ENCODE results near the gene LTB4R. TPM values are rescaled to one million over a fixed set of nuclear protein-coding genes. Genes with fewer than 3 reads are reported as not detected.
"Not testable (repeated sequence)": the region's sequence is repeated elsewhere in the genome, so short reads cannot be mapped to it uniquely, and the experiment has no call there.

The LTB4R gene
- total and polyA plus RNA-seq, 8 donors, result 1.9 to 15.5 (median 2.6) TPM

DNA sequence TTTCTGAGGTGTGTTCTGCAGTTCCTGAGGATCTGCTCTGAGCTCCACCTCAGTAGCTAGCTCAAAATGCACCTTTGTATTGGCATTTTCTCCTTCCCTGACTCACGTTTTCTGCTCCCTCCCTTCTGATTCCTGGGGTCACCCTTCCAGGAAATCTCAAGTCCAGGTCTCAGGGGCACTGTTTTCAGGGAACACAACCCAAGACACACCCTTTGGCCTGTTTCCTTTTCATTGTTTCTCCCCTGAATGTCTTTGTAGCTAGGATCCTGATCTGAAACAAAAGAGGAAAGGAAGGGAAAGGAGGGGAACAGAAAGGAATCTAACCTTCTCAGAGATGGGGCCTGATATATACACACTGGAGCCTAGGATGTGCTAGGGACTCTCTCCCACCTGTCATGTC lies 35.8 kb downstream of the LTB4R start:
- intact Hi-C loops (cut with DNase I), result no loop called here
- H3K4me1 ChIP-seq, result no peaks in the 10 kb centered on the region
- TF ChIP-seq CTCF (IDR thresholded peaks at IDR 0.05), result no peak
- H3K9me3 ChIP-seq, result no peaks in the 10 kb centered on the region
- no peaks in the 10 kb centered on the region for H3K27me3 ChIP-seq
- H3K36me3 ChIP-seq, result no peaks in the 10 kb centered on the region
- no peak for FAIRE-seq
- no peak overlapping the region for H3K4me3 ChIP-seq
- H3K27ac ChIP-seq, result no peak overlapping the region
- WGBS, 2 donors, result 53 to 73% methylated on average over 1 of the region's 1 CpG
- no peak for ATAC-seq
- no peak for DNase-seq

- WGBS, 2 donors, result 93 to 95% methylated on average over 2 of the region's 2 CpGs
- no peaks in the 10 kb centered on the region for H3K4me1 ChIP-seq
These were observed 36.9 kb downstream of the LTB4R start for GRCh38 chr14:24348186-24348585.

GRCh38 chr14:24349742-24350141 lies 38.4 kb downstream of the LTB4R start:
- WGBS, 2 donors, result 67 to 79% methylated on average over 5 of the region's 5 CpGs
- no peak overlapping the region for H3K27ac ChIP-seq
- intact Hi-C loops (cut with DNase I), result no loop called here

More at GRCh38 chr14:24348186-24348585, 36.9 kb downstream of the LTB4R start:
- no peaks in the 10 kb centered on the region for H3K36me3 ChIP-seq
- intact Hi-C loops (cut with DNase I), result no loop called here
- FAIRE-seq (no peak), DNase-seq (no peak), ATAC-seq (no peak)
- no peak for TF ChIP-seq CTCF (IDR thresholded peaks at IDR 0.05)
- H3K4me3 ChIP-seq, result no peak overlapping the region
- H3K27ac ChIP-seq, result no peak overlapping the region
- no peaks in the 10 kb centered on the region for H3K9me3 ChIP-seq
- H3K27me3 ChIP-seq, result no peaks in the 10 kb centered on the region

GRCh38 chr14:24351517-24351916 lies 40.2 kb downstream of the LTB4R start:
- Histone ChIP-seq H3K27me3 (no peaks in the 10 kb centered on the region), H3K36me3 (no peaks in the 10 kb centered on the region), H3K9me3 (no peaks in the 10 kb centered on the region), H3K4me3 (no peak overlapping the region), H3K27ac (no peak overlapping the region), H3K4me1 (no peaks in the 10 kb centered on the region)
- FAIRE-seq, result no peak
- no peak for DNase-seq
- intact Hi-C loops (cut with DNase I), result no loop called here
- 20 to 26% methylated on average over 4 of the region's 4 CpGs for WGBS, 2 donors
- no peak for TF ChIP-seq CTCF (IDR thresholded peaks at IDR 0.05)
- peak in 3 of 4 donors; percentile 53 to 60 (median 56) for ATAC-seq

More at GRCh38 chr14:24349742-24350141, 38.4 kb downstream of the LTB4R start:
- Histone ChIP-seq H3K9me3 (no peaks in the 10 kb centered on the region), H3K4me1 (no peaks in the 10 kb centered on the region), H3K27me3 (no peaks in the 10 kb centered on the region), H3K4me3 (no peak overlapping the region), H3K36me3 (no peaks in the 10 kb centered on the region)
- ATAC-seq (no peak), DNase-seq (no peak), FAIRE-seq (no peak)
- TF ChIP-seq CTCF (IDR thresholded peaks at IDR 0.05), result no peak

DNA sequence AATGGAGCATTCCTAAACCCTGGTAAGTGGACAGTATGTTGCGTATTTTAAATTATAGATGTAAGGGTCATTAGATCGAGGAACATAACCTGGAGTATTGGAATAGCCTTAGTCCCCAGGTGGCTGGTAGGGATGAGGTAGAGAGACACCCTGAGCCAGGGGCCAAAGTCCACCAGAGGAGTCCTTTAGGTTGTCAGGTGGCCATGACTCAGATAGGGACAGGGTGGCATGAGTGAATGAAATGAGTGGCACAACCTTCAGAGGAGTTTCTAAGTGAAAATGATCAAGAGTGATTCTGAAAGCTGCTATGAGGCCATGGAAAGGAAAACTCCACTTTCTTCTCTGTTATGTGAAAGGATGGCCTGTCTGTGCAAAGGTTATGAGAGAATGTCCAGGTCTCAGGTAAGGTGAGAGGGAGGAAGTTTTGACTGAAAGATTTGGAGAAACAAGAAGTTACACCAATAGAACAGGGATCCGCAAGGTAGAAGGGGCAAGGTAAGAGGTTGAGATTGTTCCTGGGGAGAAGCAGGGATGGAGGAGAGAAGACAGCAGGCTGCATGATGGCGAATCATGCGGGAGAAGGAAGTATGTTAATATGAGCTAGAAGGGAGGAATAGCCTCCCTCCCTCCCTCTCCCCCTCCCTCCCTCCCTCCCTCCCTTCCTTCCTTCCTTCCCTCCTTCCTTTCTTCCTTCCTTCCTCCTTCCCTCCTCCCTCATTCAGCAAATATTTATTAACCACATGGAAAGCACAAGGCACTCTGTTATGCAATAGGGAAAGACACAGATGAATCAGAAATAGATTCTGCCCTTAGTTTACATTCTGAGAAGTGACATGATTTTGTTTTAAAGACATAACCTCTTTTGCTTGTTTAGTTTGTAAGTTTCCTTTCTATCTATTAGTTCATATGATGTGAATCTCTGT lies 42.5 kb downstream of the LTB4R start:
- peak in 3 of 4 donors; percentile 38 to 80 (median 72) for ATAC-seq
- 56 to 82% methylated on average over 4 to 5 of the region's 5 CpGs for WGBS, 2 donors
- no peak for TF ChIP-seq CTCF (IDR thresholded peaks at IDR 0.05)
- Histone ChIP-seq H3K4me1 (no peaks in the 10 kb centered on the region), H3K36me3 (no peaks in the 10 kb centered on the region), H3K4me3 (no peak overlapping the region), H3K9me3 (no peaks in the 10 kb centered on the region), H3K27me3 (no peaks in the 10 kb centered on the region), H3K27ac (no peak overlapping the region)
- DNase-seq, result peak in 1 of 6 donors; percentile 31
- intact Hi-C loops (cut with DNase I), result no loop called here
- no peak for FAIRE-seq

DNA sequence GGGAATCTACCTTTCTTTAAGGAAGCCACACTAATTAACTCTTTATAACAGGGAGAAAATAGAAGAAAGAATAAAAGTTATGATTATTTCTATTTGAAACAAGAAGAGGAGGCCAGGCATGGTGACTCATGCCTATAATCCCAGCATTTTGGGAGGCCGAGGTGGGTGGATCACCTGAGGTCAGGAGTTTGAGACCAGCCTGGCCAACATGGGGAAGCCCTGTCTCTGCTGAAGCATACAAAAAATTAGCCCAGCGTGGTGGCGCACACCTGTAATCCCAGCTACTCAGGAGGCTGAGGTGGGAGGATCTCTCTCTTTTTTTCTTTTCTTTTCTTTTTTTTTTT lies 43.2 kb downstream of the LTB4R start:
- H3K27ac ChIP-seq; DNase-seq; H3K27me3 ChIP-seq; H3K9me3 ChIP-seq; ATAC-seq; H3K36me3 ChIP-seq; FAIRE-seq; H3K4me1 ChIP-seq; H3K4me3 ChIP-seq; intact Hi-C loops (cut with DNase I): not testable (repeated sequence)
- WGBS, 2 donors, result 84 to 92% methylated on average over 3 of the region's 3 CpGs

Data from pancreas (tissue), 10 donors.